IMR-90 (cell line): ENCODE measurements around the gene CACNB2. TPM values are rescaled to one million over a fixed set of nuclear protein-coding genes. Genes with fewer than 3 reads are reported as not detected.
A peak's percentile ranks its signal among the peaks of the same experiment; 100 is the strongest.

ENCODE experiments used
- ATAC-seq: fragments of 200-7000 bp; cut with Tn5 transposase; 2 replicates; pipeline ENCODE4 v1.9.1; 2020; ENCODE audit warnings: low read depth, mild to moderate bottlenecking, moderate library complexity
- BruUV-seq: library from RNA; stranded (reverse); fragments of 400-500 nt; replicated peaks from 2 replicates; lab custom pipeline; 2021; lab: Mats Ljungman, UMichigan
- CTCF ChIA-PET: fragments of 300-600 bp; formaldehyde crosslinking; extraction: SDS; loops from one replicate; lab custom pipeline; 2021; ENCODE audit warnings: antibody characterized with exemption; lab: Yijun Ruan, JAX
- POLR2A ChIA-PET: fragments of 300-600 bp; sonication (Branson Sonifier 250); formaldehyde crosslinking; loops from one replicate; lab custom pipeline; 2022; ENCODE audit warnings: antibody characterized with exemption; ENCODE audit not compliant: unreplicated experiment; lab: Charles Lee
- DNase-seq: peaks from one replicate; pipeline ENCODE4 v3.0.0; 2013
- H2AFZ ChIP-seq: replicated peaks from 2 replicates; pipeline ENCODE3; 2013; ENCODE audit warnings: low read length, mild to moderate bottlenecking; ENCODE audit not compliant: poor library complexity
- H2AK5ac ChIP-seq: 2 replicates; pipeline ENCODE4 v1.6.1; 2013; ENCODE audit warnings: low read depth, low read length, inconsistent platforms
- H2AK9ac ChIP-seq: replicated peaks from 2 replicates; pipeline ENCODE3; 2013; ENCODE audit warnings: mild to moderate bottlenecking, low read depth, low read length, moderate library complexity; ENCODE audit not compliant: poor library complexity
- H2BK120ac ChIP-seq: 2 replicates; pipeline ENCODE4 v1.6.1; 2013; ENCODE audit warnings: low read depth, low read length, inconsistent platforms
- H2BK15ac ChIP-seq: 3 replicates; pipeline ENCODE4 v1.6.1; 2013; ENCODE audit warnings: low read depth, low read length, inconsistent platforms
- H2BK20ac ChIP-seq: 2 replicates; pipeline ENCODE4 v1.6.1; 2013; ENCODE audit warnings: low read depth, mild to moderate bottlenecking, inconsistent platforms, low read length, moderate library complexity
- H2BK5ac ChIP-seq: 2 replicates; pipeline ENCODE4 v1.6.1; 2013; ENCODE audit warnings: mild to moderate bottlenecking, low read depth, low read length, inconsistent platforms; ENCODE audit not compliant: poor library complexity, severe bottlenecking
- H3K14ac ChIP-seq: replicated peaks from 2 replicates; pipeline ENCODE4 v1.6.1; 2013; ENCODE audit warnings: low read depth, low read length, inconsistent platforms
- H3K18ac ChIP-seq: 2 replicates; pipeline ENCODE4 v1.6.1; 2013; ENCODE audit warnings: low read depth, low read length, control low read depth
- H3K23ac ChIP-seq: 2 replicates; pipeline ENCODE4 v1.6.1; 2013; ENCODE audit warnings: low read depth, low read length, inconsistent platforms
- H3K27ac ChIP-seq: 2 replicates; pipeline ENCODE4 v1.5.1; 2013; ENCODE audit warnings: mild to moderate bottlenecking, control low read depth, low read length; ENCODE audit not compliant: insufficient read depth
- H3K27me3 ChIP-seq: 2 replicates; pipeline ENCODE4 v1.6.1; 2013; ENCODE audit warnings: low read length; ENCODE audit not compliant: control insufficient read depth, insufficient read depth
- H3K36me3 ChIP-seq: 2 replicates; pipeline ENCODE4 v1.6.1; 2013; ENCODE audit warnings: low read length, mixed read lengths; ENCODE audit not compliant: control insufficient read depth, insufficient read depth
- H3K4ac ChIP-seq: 2 replicates; pipeline ENCODE4 v1.6.1; 2013; ENCODE audit warnings: low read depth, low read length, inconsistent platforms
- H3K4me1 ChIP-seq: 2 replicates; pipeline ENCODE4 v1.6.1; 2013; ENCODE audit warnings: low read length, mixed read lengths; ENCODE audit not compliant: control insufficient read depth, insufficient read depth
- H3K4me2 ChIP-seq: 2 replicates; pipeline ENCODE4 v1.6.1; 2013; ENCODE audit warnings: low read depth, mild to moderate bottlenecking, control low read depth, low read length, moderate library complexity
- H3K4me3 ChIP-seq: 2 replicates; pipeline ENCODE4 v1.5.1; 2013; ENCODE audit warnings: low read depth, mild to moderate bottlenecking, control low read depth, low read length, moderate library complexity; ENCODE audit not compliant: insufficient read depth
- H3K56ac ChIP-seq: 2 replicates; pipeline ENCODE4 v1.6.1; 2013; ENCODE audit warnings: low read length, inconsistent platforms; ENCODE audit not compliant: insufficient read depth; ENCODE audit errors: extremely low read depth
- H3K79me1 ChIP-seq, 2 experiments: 2 replicates each; pipeline ENCODE4 v1.6.1; 2013; ENCODE audit warnings: low read length in 2 of 2, inconsistent platforms in 1 of 2, low read depth in 1 of 2
- H3K9ac ChIP-seq: 2 replicates; pipeline ENCODE4 v1.6.1; 2013; ENCODE audit warnings: low read depth, low read length, control low read depth
- H3K9me1 ChIP-seq: 2 replicates; pipeline ENCODE4 v1.6.1; 2013; ENCODE audit warnings: low read length, inconsistent platforms; ENCODE audit not compliant: insufficient read depth
- H3K9me3 ChIP-seq: 2 replicates; pipeline ENCODE4 v1.6.1; 2013; ENCODE audit warnings: low read length; ENCODE audit not compliant: control insufficient read depth, insufficient read depth
- H4K20me1 ChIP-seq: 2 replicates; pipeline ENCODE4 v1.6.1; 2013; ENCODE audit warnings: low read length, inconsistent platforms; ENCODE audit not compliant: insufficient read depth
- H4K5ac ChIP-seq: 2 replicates; pipeline ENCODE4 v1.6.1; 2013; ENCODE audit warnings: mild to moderate bottlenecking, low read depth, low read length, control low read depth
- H4K8ac ChIP-seq, 2 experiments: 2 replicates each; pipeline ENCODE4 v1.6.1; 2013; ENCODE audit warnings: low read depth in 2 of 2, low read length in 2 of 2, control low read depth in 1 of 2, inconsistent platforms in 1 of 2
- H4K91ac ChIP-seq: 2 replicates; pipeline ENCODE4 v1.6.1; 2013; ENCODE audit warnings: low read depth, low read length, inconsistent platforms; ENCODE audit not compliant: insufficient read depth
- CTCF ChIP-seq: conservative IDR thresholded peaks from 2 replicates; pipeline ENCODE4 v1.5.1; 2012; ENCODE audit warnings: mild to moderate bottlenecking, low read depth, low read length, improper control_type of control experiment
- FOS ChIP-seq: fragments of 150-350 bp; IDR thresholded peaks from 2 replicates; pipeline ENCODE4 v1.6.1; 2016; ENCODE audit warnings: low read depth, low read length
- MAFK ChIP-seq: IDR thresholded peaks from 2 replicates; pipeline ENCODE4 v1.6.1; 2012; ENCODE audit warnings: low read depth, low read length, improper control_type of control experiment
- MAZ ChIP-seq: IDR thresholded peaks from 2 replicates; pipeline ENCODE4 v1.6.1; 2012; ENCODE audit warnings: low read depth, mild to moderate bottlenecking, low read length, improper control_type of control experiment, moderate library complexity, borderline replicate concordance
- POLR2A ChIP-seq: IDR thresholded peaks from 2 replicates; pipeline ENCODE4 v1.6.1; 2012; ENCODE audit warnings: mild to moderate bottlenecking, low read depth, low read length
- RAD21 ChIP-seq: IDR thresholded peaks from 2 replicates; pipeline ENCODE4 v1.6.1; 2012; ENCODE audit warnings: low read length, improper control_type of control experiment
- RCOR1 ChIP-seq: IDR thresholded peaks from 2 replicates; pipeline ENCODE4 v1.6.1; 2012; ENCODE audit warnings: mild to moderate bottlenecking, low read length, improper control_type of control experiment; ENCODE audit not compliant: insufficient replicate concordance
- RFX5 ChIP-seq: IDR thresholded peaks from 2 replicates; pipeline ENCODE4 v1.8.0; 2012; ENCODE audit warnings: low read depth, mild to moderate bottlenecking, low read length, moderate library complexity
- WGBS, 2 experiments: methylation state at CpG; one replicate each; pipeline versions ENCODE4 v1.1.5 to v1.1.7; 2013; ENCODE audit warnings: missing lambda C conversion rate in 2 of 2; ENCODE audit not compliant: insufficient read length in 1 of 2; ENCODE audit errors: extremely low coverage in 2 of 2; 5-methylcytosine and 5-hydroxymethylcytosine counted together
- dilution Hi-C: fragments of 300-500 bp; cut with HindIII; formaldehyde crosslinking; loops from one replicate; pipeline ENCODE4 v1.14.3; 2018; ENCODE audit warnings: low sequenced_read_pairs; ENCODE audit not compliant: unreplicated experiment
- in situ Hi-C: fragments of 300-500 bp; cut with MboI; formaldehyde crosslinking; loops from 3 replicates; pipeline ENCODE4 v1.14.3; 2019; ENCODE audit warnings: low sequenced_read_pairs, inconsistent platforms, mixed read lengths
- intact Hi-C: fragments of 100-400 bp; cut with micrococcal nuclease; formaldehyde crosslinking; loops from 2 replicates; pipeline ENCODE4 v1.10.0; 2022
- polyA plus RNA-seq, 3 experiments: library from polyadenylated mRNA; depleted of rRNA; stranded (reverse); fragments of >200 nt; gene quantifications; 2 replicates each; pipeline ENCODE4 v1.2.3, GENCODE V29; 2012; ENCODE audit warnings: low replicate concordance in 1 of 3
- total RNA-seq: library from RNA; depleted of rRNA; stranded (reverse); fragments of >200 nt; gene quantifications from 2 replicates; pipeline ENCODE4 v1.2.3, GENCODE V29; 2012
- TF ChIP-seq, protein P1 (sequence below): fragments of 150-350 bp; IDR thresholded peaks from 2 replicates; pipeline ENCODE4 v1.6.1; 2016; ENCODE audit warnings: low read depth, mild to moderate bottlenecking, low read length, moderate library complexity, borderline replicate concordance

The CACNB2 gene
- total and polyA plus RNA-seq, 2 of the 4 experiments (the other 2 are of a cell fraction) = 0.36 TPM

- WGBS, 2 experiments = no CpG with 5 or more reads among the region's 3 CpGs
- ChIA-PET CTCF (no interaction called here), POLR2A (no interaction called here)
- Histone ChIP-seq H4K5ac (peak overlapping the region; percentile 58; the same call in 1 of the 2 replicates), H4K20me1 (no peaks in the 10 kb centered on the region), H2AFZ (peak overlapping the region; percentile 21), H3K9me1 (no peaks in the 10 kb centered on the region), H3K36me3 (no peaks in the 10 kb centered on the region), H2BK120ac (peak overlapping the region; percentile 32), H3K4me1 (peaks cover 6% of the 10 kb centered on the region), H4K91ac (peak overlapping the region; percentile 54; the same call in 1 of the 2 replicates), H2AK5ac (no peak overlapping the region), H3K9me3 (no peaks in the 10 kb centered on the region), H3K79me1 (no peaks in the 10 kb centered on the region), H3K4me3 (no peak overlapping the region; the same call in 1 of the 2 replicates), H3K4me2 (peak overlapping the region; percentile 44), H3K9ac (peak overlapping the region; percentile 12; the same call in 1 of the 2 replicates), H3K27me3 (no peaks in the 10 kb centered on the region), H3K14ac (no peak overlapping the region), H3K4ac (peak overlapping the region; percentile 12; the same call in 1 of the 2 replicates), H4K8ac (peak overlapping the region; percentile 31 to 41; a peak in 2 of 4 replicates), H2BK15ac (peak overlapping the region; percentile 51; the same call in 1 of the 3 replicates), H2BK5ac (peak overlapping the region; percentile 52), H3K27ac (no peak overlapping the region), H2BK20ac (peak overlapping the region; percentile 45), H3K23ac (0 out of 2 replicates have a peak overlapping the region, but pooled peaks have one; percentile 1), H2AK9ac (no peak overlapping the region), H3K18ac (peak overlapping the region; percentile 0; the same call in 1 of the 2 replicates), H3K56ac (peak overlapping the region; percentile 8; the same call in 1 of the 2 replicates)
- ATAC-seq (peak; percentile 69), DNase-seq (peak; percentile 72)
- TF ChIP-seq RFX5 = no peak
- no peak for TF ChIP-seq CTCF
- 0 out of 2 replicates have a peak, but pooled peaks have one; percentile 31 for TF ChIP-seq FOS
- no peak for TF ChIP-seq RCOR1
- TF ChIP-seq, protein P1, sequence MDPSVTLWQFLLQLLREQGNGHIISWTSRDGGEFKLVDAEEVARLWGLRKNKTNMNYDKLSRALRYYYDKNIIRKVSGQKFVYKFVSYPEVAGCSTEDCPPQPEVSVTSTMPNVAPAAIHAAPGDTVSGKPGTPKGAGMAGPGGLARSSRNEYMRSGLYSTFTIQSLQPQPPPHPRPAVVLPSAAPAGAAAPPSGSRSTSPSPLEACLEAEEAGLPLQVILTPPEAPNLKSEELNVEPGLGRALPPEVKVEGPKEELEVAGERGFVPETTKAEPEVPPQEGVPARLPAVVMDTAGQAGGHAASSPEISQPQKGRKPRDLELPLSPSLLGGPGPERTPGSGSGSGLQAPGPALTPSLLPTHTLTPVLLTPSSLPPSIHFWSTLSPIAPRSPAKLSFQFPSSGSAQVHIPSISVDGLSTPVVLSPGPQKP = no peak
- no peak for TF ChIP-seq RAD21
- TF ChIP-seq POLR2A = no peak
- no peak for TF ChIP-seq MAZ
- no peak for TF ChIP-seq MAFK
- no TSS peak for BruUV-seq
- in situ Hi-C loops (no loop called here), intact Hi-C loops (no loop called here), dilution Hi-C loops (no loop called here)
Measured at GRCh38 chr10:18501198-18501597, 361.0 kb downstream of the CACNB2 start.
